GM18861 (cell line): ENCODE measurements around the gene ACOXL.

Experiments
- ATAC-seq: cut with Tn5 transposase; IDR thresholded peaks from one replicate; pipeline ENCODE4 v1.9.1; 2021; ENCODE audit not compliant: unreplicated experiment

The ACOXL gene

GRCh38 chr2:110872521-110872920 lies 140.1 kb downstream of the ACOXL start:
- ATAC-seq = no peak

GRCh38 chr2:110873056-110873502 lies 140.7 kb downstream of the ACOXL start:
- ATAC-seq = no peak

GRCh38 chr2:110873597-110874452 lies 141.5 kb downstream of the ACOXL start:
- ATAC-seq = no peak

- no peak for ATAC-seq
These were observed 142.3 kb downstream of the ACOXL start for GRCh38 chr2:110874453-110875383.

GRCh38 chr2:110875384-110875725 lies 143.0 kb downstream of the ACOXL start:
- no peak for ATAC-seq

GRCh38 chr2:110876167-110876999 lies 144.0 kb downstream of the ACOXL start:
- ATAC-seq = no peak

GRCh38 chr2:110877031-110877827 lies 144.9 kb downstream of the ACOXL start:
- ATAC-seq = no peak

- no peak for ATAC-seq
These were observed 145.8 kb downstream of the ACOXL start for GRCh38 chr2:110878150-110878549.

GRCh38 chr2:110881908-110882307 lies 149.5 kb downstream of the ACOXL start:
- no peak for ATAC-seq

GRCh38 chr2:110883406-110883805 lies 151.0 kb downstream of the ACOXL start:
- no peak for ATAC-seq

- ATAC-seq = no peak
These were observed 152.9 kb downstream of the ACOXL start for GRCh38 chr2:110885256-110885655.

- ATAC-seq = no peak
These were observed 154.6 kb downstream of the ACOXL start for GRCh38 chr2:110886826-110887573.

GRCh38 chr2:110888411-110888810 lies 156.0 kb downstream of the ACOXL start:
- ATAC-seq = no peak

GRCh38 chr2:110891626-110892025 lies 159.3 kb downstream of the ACOXL start:
- no peak for ATAC-seq

- no peak for ATAC-seq
These were observed 163.9 kb downstream of the ACOXL start for GRCh38 chr2:110896226-110896625.

- ATAC-seq = no peak
These were observed 165.6 kb downstream of the ACOXL start for GRCh38 chr2:110897966-110898365.

- no peak for ATAC-seq
These were observed 167.8 kb downstream of the ACOXL start for GRCh38 chr2:110900191-110900590.

- ATAC-seq = no peak
These were observed 171.2 kb downstream of the ACOXL start for GRCh38 chr2:110903548-110903947.

GRCh38 chr2:110904116-110904778 lies 171.9 kb downstream of the ACOXL start:
- ATAC-seq = no peak
